Pancreas (tissue), 10 donors: ENCODE measurements around the gene TRPM3. TPM values are rescaled to one million over a fixed set of nuclear protein-coding genes. Genes with fewer than 3 reads are reported as not detected.

Experiments
- ATAC-seq, 4 donors: fragments of 200-7000 bp; cut with Tn5 transposase; one replicate each; pipeline versions ENCODE4 v1.8.0 to v1.9.1; 2020; ENCODE audit warnings: mild to moderate bottlenecking in 4 of 4, moderate library complexity in 4 of 4
- DNase-seq, 6 donors: peaks; one replicate each; pipeline ENCODE4 v3.0.0-alpha.2; 2020
- FAIRE-seq: peaks from 2 replicates; lab custom pipeline; 2012; peaks lifted over from hg19 to GRCh38; lab: Jason Lieb, UNC
- H3K27ac ChIP-seq, 4 donors: fragments of 200-600 bp; sonication (generic); 1 replicate in 3 of 4; 2 replicates in 1 of 4; pipeline versions ENCODE4 v1.5.0 to v1.8.0; 2020
- H3K27me3 ChIP-seq, 4 donors: fragments of 200-600 bp; one replicate each; pipeline ENCODE4 v1.8.0; 2021
- H3K36me3 ChIP-seq, 3 donors: fragments of 200-600 bp; sonication (generic) in 1 of 3; one replicate each; pipeline versions ENCODE4 v1.5.0 to v1.8.0; 2020 to 2021
- H3K4me1 ChIP-seq, 3 donors: fragments of 200-600 bp; one replicate each; pipeline ENCODE4 v1.8.0; 2021
- H3K4me3 ChIP-seq, 4 donors: fragments of 200-600 bp; sonication (generic) in 2 of 4; one replicate each; pipeline versions ENCODE4 v1.5.0 to v1.8.0; 2020 to 2021
- H3K9me3 ChIP-seq, 4 donors: fragments of 200-600 bp; one replicate each; pipeline ENCODE4 v1.8.0; 2021
- CTCF ChIP-seq, 4 donors: fragments of 200-600 bp; sonication (generic) in 3 of 4; IDR thresholded peaks; one replicate each; pipeline versions ENCODE4 v1.5.0 to v1.8.0; 2021; ENCODE audit warnings: antibody characterized with exemption in 4 of 4
- WGBS, 2 donors: extraction: QIAGEN DNeasy Blood & Tissue Kit; methylation state at CpG; one replicate each; pipeline ENCODE4 v1.1.7; 2013; 5-methylcytosine and 5-hydroxymethylcytosine counted together
- intact Hi-C, 3 donors: fragments of 100-400 bp; cut with DNase I; formaldehyde crosslinking; loops; one replicate each; pipeline versions ENCODE4 v1.11.1 to v1.14.2; 2022
- polyA plus RNA-seq, 2 donors: library from polyadenylated mRNA; stranded (reverse); fragments of 200-250 nt; gene quantifications; one replicate each; pipeline ENCODE4 v1.2.3, GENCODE V29; 2013
- total RNA-seq, 6 donors: library from RNA; stranded (reverse); fragmentation: NEBNext Ultra II Directional in 4 of 6; extraction: Animal tissue kit (Norgen Biotek cat#: 25700) in 4 of 6; gene quantifications; one replicate each; pipeline versions ENCODE4 v1.2.1 to v1.2.4, GENCODE V29; 2021 to 2023
- donor health status: healthy with polysubstance abuse.
- donor health status: DM: no; HTN: no; CAD: no; lungs with moderate emphysema.
- donor health status: DM: no; HTN: no; CAD: no.
- donor health status: control.
- donor health status: control.
- donor health status: Bipolar disorder and iron deficiency.
- donor health status: DM: yes; HTN: yes; CAD: no.
- donor health status: DM: no; HTN: no; CAD: no.
- donor health status: DM: no; HTN: no; CAD: no.
- donor health status: DM: yes; HTN: yes; CAD: no.

The TRPM3 gene
- total and polyA plus RNA-seq, 8 donors: 0.22 to 1.9 (median 0.76) TPM

GRCh38 chr9:70525519-70525918 is 595.9 kb downstream of the TRPM3 start:
- intact Hi-C loops: no loop called here
- Histone ChIP-seq H3K9me3 (no peaks in the 10 kb centered on the region), H3K4me3 (no peak overlapping the region), H3K27ac (no peak overlapping the region), H3K36me3 (no peaks in the 10 kb centered on the region), H3K27me3 (no peaks in the 10 kb centered on the region), H3K4me1 (no peaks in the 10 kb centered on the region)
- 85 to 92% methylated on average over 1 of the region's 1 CpG for WGBS, 2 donors
- DNase-seq (no peak), FAIRE-seq (no peak), ATAC-seq (peak in 1 of 4 donors; percentile 23)
- TF ChIP-seq CTCF (IDR thresholded peaks at IDR 0.05): no peak

- ATAC-seq (no peak), FAIRE-seq (no peak), DNase-seq (no peak)
- 72 to 75% methylated on average over 11 of the region's 11 CpGs for WGBS, 2 donors
- Histone ChIP-seq H3K4me1 (no peaks in the 10 kb centered on the region), H3K36me3 (no peaks in the 10 kb centered on the region), H3K9me3 (no peaks in the 10 kb centered on the region), H3K4me3 (no peak overlapping the region), H3K27ac (no peak overlapping the region), H3K27me3 (no peaks in the 10 kb centered on the region)
- no peak for TF ChIP-seq CTCF (IDR thresholded peaks at IDR 0.05)
- intact Hi-C loops: no loop called here
These were observed 601.3 kb downstream of the TRPM3 start for GRCh38 chr9:70519912-70520724.

GRCh38 chr9:70517926-70518610 is 603.4 kb downstream of the TRPM3 start:
- H3K4me1 ChIP-seq: peaks cover 0 to 4% (median 0%) of the 10 kb centered on the region in 3 donors
- no peaks in the 10 kb centered on the region for H3K27me3 ChIP-seq
- DNase-seq (no peak), ATAC-seq (no peak), FAIRE-seq (no peak)
- H3K36me3 ChIP-seq: no peaks in the 10 kb centered on the region
- no peak for TF ChIP-seq CTCF (IDR thresholded peaks at IDR 0.05)
- H3K27ac ChIP-seq: no peak overlapping the region
- H3K4me3 ChIP-seq: no peak overlapping the region
- WGBS, 2 donors: 63 to 74% methylated on average over 1 of the region's 1 CpG
- intact Hi-C loops: no loop called here
- H3K9me3 ChIP-seq: no peaks in the 10 kb centered on the region

GRCh38 chr9:70514273-70514672 is 607.1 kb downstream of the TRPM3 start:
- FAIRE-seq: no peak
- 61 to 62% methylated on average over 2 of the region's 2 CpGs for WGBS, 2 donors
- no peak for DNase-seq
- Histone ChIP-seq H3K27me3 (no peaks in the 10 kb centered on the region), H3K27ac (no peak overlapping the region), H3K4me1 (peaks cover 0 to 4% (median 0%) of the 10 kb centered on the region in 3 donors), H3K36me3 (no peaks in the 10 kb centered on the region), H3K9me3 (no peaks in the 10 kb centered on the region), H3K4me3 (no peak overlapping the region)
- intact Hi-C loops: no loop called here
- peak in 2 of 4 donors; percentile 16 to 51 for ATAC-seq
- TF ChIP-seq CTCF (IDR thresholded peaks at IDR 0.05): no peak
